KMS-11 (cell line): Measurements from ENCODE around the gene RGL3.

Experiments used
- H2AFZ ChIP-seq: fragments of 200-600 bp; sonication (generic); 2 replicates; pipeline ENCODE4 v1.6.1; 2016; ENCODE audit warnings: antibody characterized with exemption, mixed run types, low read depth
- H3K27ac ChIP-seq: fragments of 200-600 bp; sonication (generic); 2 replicates; pipeline ENCODE4 v1.6.1; 2016; ENCODE audit warnings: mild to moderate bottlenecking, mixed run types
- H3K27me3 ChIP-seq: fragments of 200-600 bp; sonication (generic); 2 replicates; pipeline ENCODE4 v1.6.1; 2017; ENCODE audit warnings: mild to moderate bottlenecking, low read depth, mixed run types, moderate library complexity; ENCODE audit not compliant: insufficient read depth
- H3K36me3 ChIP-seq: fragments of 200-600 bp; sonication (generic); 2 replicates; pipeline ENCODE4 v1.6.1; 2017; ENCODE audit warnings: mild to moderate bottlenecking, mixed run types; ENCODE audit not compliant: insufficient read depth
- H3K4me1 ChIP-seq: fragments of 200-600 bp; sonication (generic); 2 replicates; pipeline ENCODE4 v1.6.1; 2016; ENCODE audit warnings: mild to moderate bottlenecking, low read depth, mixed run types; ENCODE audit not compliant: poor library complexity, severe bottlenecking
- H3K4me2 ChIP-seq: fragments of 200-600 bp; sonication (generic); 2 replicates; pipeline ENCODE4 v1.7.0; 2016; ENCODE audit warnings: mild to moderate bottlenecking, mixed run types
- H3K4me3 ChIP-seq: fragments of 200-600 bp; sonication (generic); IDR thresholded peaks from 2 replicates; pipeline ENCODE4 v1.6.1; 2017; ENCODE audit warnings: low read depth, low read length, mixed read lengths; ENCODE audit not compliant: insufficient read depth
- H3K79me2 ChIP-seq: fragments of 200-600 bp; sonication (generic); 2 replicates; pipeline ENCODE4 v1.6.1; 2016; ENCODE audit warnings: low read depth, mixed run types; ENCODE audit not compliant: insufficient read depth
- H3K9ac ChIP-seq: fragments of 200-600 bp; sonication (generic); 2 replicates; pipeline ENCODE4 v1.6.1; 2016; ENCODE audit warnings: mild to moderate bottlenecking, mixed run types
- H4K20me1 ChIP-seq: fragments of 200-600 bp; sonication (generic); 2 replicates; pipeline ENCODE4 v1.6.1; 2016; ENCODE audit warnings: mild to moderate bottlenecking, mixed run types; ENCODE audit not compliant: insufficient read depth
- CTCF ChIP-seq: fragments of 200-600 bp; sonication (generic); conservative IDR thresholded peaks from 2 replicates; pipeline ENCODE4 v1.6.1; 2017; ENCODE audit warnings: low read depth, mild to moderate bottlenecking, antibody characterized with exemption, low read length, moderate library complexity, mixed read lengths

Gene RGL3

GRCh38 chr19:11452620-11453310, 33.7 kb upstream of the RGL3 start:
- no peak overlapping the region for H3K9ac ChIP-seq
- no peaks in the 10 kb centered on the region for H4K20me1 ChIP-seq
- H3K4me1 ChIP-seq: no peaks in the 10 kb centered on the region
- H3K27me3 ChIP-seq: no peaks in the 10 kb centered on the region; the same call in 1 of the 2 replicates
- H3K4me3 ChIP-seq: no peak overlapping the region
- TF ChIP-seq CTCF: 0 out of 2 replicates have a peak, but pooled peaks have one; percentile 16
- H3K36me3 ChIP-seq: no peaks in the 10 kb centered on the region
- no peak overlapping the region for H2AFZ ChIP-seq
- H3K27ac ChIP-seq: no peak overlapping the region
- H3K4me2 ChIP-seq: no peak overlapping the region
- no peaks in the 10 kb centered on the region for H3K79me2 ChIP-seq

GRCh38 chr19:11451871-11452619, 32.9 kb upstream of the RGL3 start:
- Histone ChIP-seq H4K20me1 (no peaks in the 10 kb centered on the region), H3K9ac (no peak overlapping the region), H3K4me3 (no peak overlapping the region), H3K36me3 (no peaks in the 10 kb centered on the region), H2AFZ (no peak overlapping the region), H3K27ac (no peak overlapping the region), H3K79me2 (no peaks in the 10 kb centered on the region), H3K4me2 (no peak overlapping the region), H3K4me1 (no peaks in the 10 kb centered on the region), H3K27me3 (no peaks in the 10 kb centered on the region)
- no peak for TF ChIP-seq CTCF

GRCh38 chr19:11451327-11451870, 32.3 kb upstream of the RGL3 start:
- Histone ChIP-seq H3K27me3 (no peaks in the 10 kb centered on the region), H3K79me2 (no peaks in the 10 kb centered on the region), H2AFZ (no peak overlapping the region), H4K20me1 (no peaks in the 10 kb centered on the region), H3K4me2 (no peak overlapping the region), H3K4me3 (no peak overlapping the region), H3K9ac (no peak overlapping the region), H3K36me3 (no peaks in the 10 kb centered on the region), H3K4me1 (no peaks in the 10 kb centered on the region), H3K27ac (no peak overlapping the region)
- no peak for TF ChIP-seq CTCF

GRCh38 chr19:11450570-11451326, 31.6 kb upstream of the RGL3 start:
- Histone ChIP-seq H3K9ac (no peak overlapping the region), H2AFZ (no peak overlapping the region), H3K27me3 (no peaks in the 10 kb centered on the region), H3K27ac (no peak overlapping the region), H4K20me1 (no peaks in the 10 kb centered on the region), H3K4me3 (no peak overlapping the region), H3K4me1 (no peaks in the 10 kb centered on the region), H3K36me3 (no peaks in the 10 kb centered on the region), H3K79me2 (no peaks in the 10 kb centered on the region), H3K4me2 (no peak overlapping the region)
- TF ChIP-seq CTCF: no peak
